ENCODE measurements around the gene FOXRED1. TPM values are rescaled to one million over a fixed set of nuclear protein-coding genes. Genes with fewer than 3 reads are reported as not detected.
"Not testable (repeated sequence)": the region's sequence is repeated elsewhere in the genome, so short reads cannot be mapped to it uniquely, and the experiment has no call there.

Gene FOXRED1
- total RNA-seq, 6 donors from 2014 or later, result 10.9 to 20.7 (median 17.8) TPM

DNA sequence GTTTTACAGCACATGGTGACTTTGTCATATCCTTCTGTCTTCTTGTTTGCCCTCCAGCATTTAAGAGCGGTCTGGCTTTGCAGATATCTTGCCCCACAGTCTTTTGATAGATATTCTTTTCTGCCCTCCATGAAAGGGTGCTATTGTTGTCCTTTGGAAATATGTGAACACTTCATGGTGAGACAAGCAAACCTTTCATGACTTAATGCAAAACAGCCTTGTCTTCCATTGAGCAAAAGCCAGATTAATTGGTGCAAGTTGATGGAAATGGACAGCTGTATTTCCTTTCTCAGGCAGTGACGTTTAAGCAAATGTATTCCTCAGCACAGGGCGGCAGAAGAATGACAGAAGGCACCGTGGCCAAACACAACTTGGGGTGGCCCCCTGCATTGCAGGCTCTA, 39.3 kb downstream of the FOXRED1 start:
- 77 to 82% methylated on average over 4 of the region's 4 CpGs for WGBS, 2 donors
- Histone ChIP-seq H3K27me3 (no peaks in the 10 kb centered on the region), H3K27ac (no peak overlapping the region), H3K4me1 (peaks cover 15 to 27% (median 24%) of the 10 kb centered on the region in 4 donors), H3K36me3 (peaks cover 0 to 26% (median 0%) of the 10 kb centered on the region in 4 donors), H3K9me3 (no peaks in the 10 kb centered on the region), H3K4me3 (no peak overlapping the region)
- no peak for DNase-seq
- no peak for ATAC-seq (ENCODE audit: low FRiP score in 2 of 2)
- no peak for TF ChIP-seq EP300 (IDR thresholded peaks at IDR 0.05)
- TF ChIP-seq, protein P1, sequence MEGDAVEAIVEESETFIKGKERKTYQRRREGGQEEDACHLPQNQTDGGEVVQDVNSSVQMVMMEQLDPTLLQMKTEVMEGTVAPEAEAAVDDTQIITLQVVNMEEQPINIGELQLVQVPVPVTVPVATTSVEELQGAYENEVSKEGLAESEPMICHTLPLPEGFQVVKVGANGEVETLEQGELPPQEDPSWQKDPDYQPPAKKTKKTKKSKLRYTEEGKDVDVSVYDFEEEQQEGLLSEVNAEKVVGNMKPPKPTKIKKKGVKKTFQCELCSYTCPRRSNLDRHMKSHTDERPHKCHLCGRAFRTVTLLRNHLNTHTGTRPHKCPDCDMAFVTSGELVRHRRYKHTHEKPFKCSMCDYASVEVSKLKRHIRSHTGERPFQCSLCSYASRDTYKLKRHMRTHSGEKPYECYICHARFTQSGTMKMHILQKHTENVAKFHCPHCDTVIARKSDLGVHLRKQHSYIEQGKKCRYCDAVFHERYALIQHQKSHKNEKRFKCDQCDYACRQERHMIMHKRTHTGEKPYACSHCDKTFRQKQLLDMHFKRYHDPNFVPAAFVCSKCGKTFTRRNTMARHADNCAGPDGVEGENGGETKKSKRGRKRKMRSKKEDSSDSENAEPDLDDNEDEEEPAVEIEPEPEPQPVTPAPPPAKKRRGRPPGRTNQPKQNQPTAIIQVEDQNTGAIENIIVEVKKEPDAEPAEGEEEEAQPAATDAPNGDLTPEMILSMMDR (IDR thresholded peaks at IDR 0.05), result no peak
- no peak for TF ChIP-seq POLR2A (IDR thresholded peaks at IDR 0.05)
- TF ChIP-seq POLR2AphosphoS5 (IDR thresholded peaks at IDR 0.05), result no peak

DNA sequence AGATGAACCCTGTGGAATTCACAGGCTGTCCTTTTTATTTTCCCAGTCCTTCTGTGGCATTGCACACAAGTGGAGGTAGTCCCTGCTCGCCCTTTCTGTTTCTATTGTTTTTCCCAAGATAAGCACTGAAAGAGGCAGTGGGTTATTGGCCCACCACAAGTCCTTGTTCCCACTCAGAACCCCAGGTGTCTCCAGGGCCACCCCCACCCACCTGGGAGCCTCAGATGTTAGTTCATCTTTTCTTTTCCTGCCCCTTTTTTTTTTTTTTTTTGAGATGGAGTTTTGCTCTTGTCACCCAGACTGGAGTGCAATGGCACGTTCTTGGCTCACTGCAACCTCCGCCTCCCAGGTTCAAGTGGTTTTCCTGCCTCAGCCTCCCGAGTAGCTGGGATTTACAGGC, 39.8 kb downstream of the FOXRED1 start:
- Histone ChIP-seq H3K4me1 (peaks cover 12 to 22% (median 20%) of the 10 kb centered on the region in 4 donors), H3K36me3 (peaks cover 0 to 26% (median 0%) of the 10 kb centered on the region in 4 donors)
- DNase-seq; ATAC-seq (ENCODE audit: low FRiP score in 2 of 2); H3K4me3 ChIP-seq; H3K9me3 ChIP-seq; H3K27ac ChIP-seq; H3K27me3 ChIP-seq: not testable (repeated sequence)
- WGBS, 2 donors, result 78 to 93% methylated on average over 4 of the region's 4 CpGs

DNA sequence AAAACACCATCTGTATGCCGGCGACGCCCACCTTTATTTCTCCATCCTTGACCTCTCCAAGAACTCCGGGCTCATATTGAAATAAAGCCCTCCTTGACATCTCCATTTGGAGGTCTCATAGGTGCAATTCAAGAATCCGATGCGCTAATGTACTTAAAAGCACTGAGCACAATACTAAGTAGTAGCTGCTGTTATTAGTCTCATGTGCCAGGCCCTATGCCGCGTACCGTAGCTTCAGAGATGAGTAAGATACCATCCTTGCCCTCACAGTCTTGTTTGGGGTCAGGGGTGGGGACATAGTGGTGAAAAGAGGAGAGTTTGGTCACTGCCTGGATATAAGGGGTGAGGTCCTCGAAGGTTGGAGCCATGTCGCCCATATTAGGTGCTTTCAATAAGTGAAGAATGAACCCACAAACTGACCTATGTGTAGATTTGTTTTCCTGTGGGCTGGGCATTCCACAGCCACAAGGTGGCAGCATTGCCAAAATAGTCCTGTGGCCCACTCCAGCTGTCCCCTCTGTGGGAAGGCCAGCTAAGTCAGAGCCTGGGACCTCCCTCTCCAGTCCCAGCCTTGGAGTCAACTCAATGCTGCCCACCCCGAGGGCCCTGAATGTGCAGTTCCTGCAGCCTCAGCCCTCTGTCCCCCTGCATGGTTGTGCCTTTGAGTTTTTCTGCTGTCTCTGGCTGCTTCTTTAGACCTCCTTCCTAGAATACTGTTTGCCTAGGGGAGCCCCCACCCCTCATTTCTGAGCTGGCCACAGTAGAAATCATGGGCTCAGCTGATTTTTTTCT, 41.4 kb downstream of the FOXRED1 start:
- no peaks in the 10 kb centered on the region for H3K9me3 ChIP-seq
- H3K36me3 ChIP-seq, result peaks cover 0 to 26% (median 0%) of the 10 kb centered on the region in 4 donors
- ATAC-seq (ENCODE audit: low FRiP score in 2 of 2) (peak; percentile 89 to 95), DNase-seq (peak in 1 of 2 donors; percentile 80)
- WGBS, 2 donors, result 72 to 73% methylated on average over 12 of the region's 12 CpGs
- TF ChIP-seq EP300 (IDR thresholded peaks at IDR 0.05) (no peak), POLR2A (IDR thresholded peaks at IDR 0.05) (no peak), POLR2AphosphoS5 (IDR thresholded peaks at IDR 0.05) (no peak)
- TF ChIP-seq, protein P1 (IDR thresholded peaks at IDR 0.05), result peak; percentile 76 to 88 (median 83)
- H3K4me1 ChIP-seq, result peaks cover 6 to 11% (median 10%) of the 10 kb centered on the region in 4 donors
- no peaks in the 10 kb centered on the region for H3K27me3 ChIP-seq
- no peak overlapping the region for H3K4me3 ChIP-seq
- peak overlapping the region in 2 of 4 donors; percentile 62 to 82 for H3K27ac ChIP-seq

DNA sequence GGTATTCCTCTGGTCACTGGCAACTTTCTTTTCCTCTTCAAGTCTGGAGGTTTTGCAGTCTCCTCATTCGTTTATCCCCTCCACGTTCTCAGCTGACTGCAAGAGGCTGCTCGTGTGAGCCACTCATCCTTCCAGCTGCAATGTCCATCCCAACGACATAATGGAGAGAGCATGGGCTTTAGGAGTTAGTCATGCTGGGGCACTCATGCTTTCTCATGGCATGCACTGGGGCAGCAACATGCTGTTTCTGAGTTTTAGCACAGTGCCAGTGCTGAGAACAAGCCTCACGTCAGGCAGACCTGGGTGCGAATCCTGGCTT, 42.0 kb downstream of the FOXRED1 start:
- peak in 1 of 2 donors; percentile 24 for ATAC-seq (ENCODE audit: low FRiP score in 2 of 2)
- Histone ChIP-seq H3K27ac (peak overlapping the region in 3 of 4 donors; percentile 52 to 82 (median 62)), H3K4me1 (peaks cover 6 to 11% (median 10%) of the 10 kb centered on the region in 4 donors), H3K36me3 (peaks cover 0 to 26% (median 0%) of the 10 kb centered on the region in 4 donors), H3K27me3 (no peaks in the 10 kb centered on the region), H3K9me3 (no peaks in the 10 kb centered on the region), H3K4me3 (no peak overlapping the region)
- no peak for DNase-seq
- 60 to 76% methylated on average over 5 to 6 of the region's 6 CpGs for WGBS, 2 donors
- TF ChIP-seq EP300 (IDR thresholded peaks at IDR 0.05) (no peak), POLR2AphosphoS5 (IDR thresholded peaks at IDR 0.05) (no peak), POLR2A (IDR thresholded peaks at IDR 0.05) (no peak)
- TF ChIP-seq, protein P1 (IDR thresholded peaks at IDR 0.05), result no peak

DNA sequence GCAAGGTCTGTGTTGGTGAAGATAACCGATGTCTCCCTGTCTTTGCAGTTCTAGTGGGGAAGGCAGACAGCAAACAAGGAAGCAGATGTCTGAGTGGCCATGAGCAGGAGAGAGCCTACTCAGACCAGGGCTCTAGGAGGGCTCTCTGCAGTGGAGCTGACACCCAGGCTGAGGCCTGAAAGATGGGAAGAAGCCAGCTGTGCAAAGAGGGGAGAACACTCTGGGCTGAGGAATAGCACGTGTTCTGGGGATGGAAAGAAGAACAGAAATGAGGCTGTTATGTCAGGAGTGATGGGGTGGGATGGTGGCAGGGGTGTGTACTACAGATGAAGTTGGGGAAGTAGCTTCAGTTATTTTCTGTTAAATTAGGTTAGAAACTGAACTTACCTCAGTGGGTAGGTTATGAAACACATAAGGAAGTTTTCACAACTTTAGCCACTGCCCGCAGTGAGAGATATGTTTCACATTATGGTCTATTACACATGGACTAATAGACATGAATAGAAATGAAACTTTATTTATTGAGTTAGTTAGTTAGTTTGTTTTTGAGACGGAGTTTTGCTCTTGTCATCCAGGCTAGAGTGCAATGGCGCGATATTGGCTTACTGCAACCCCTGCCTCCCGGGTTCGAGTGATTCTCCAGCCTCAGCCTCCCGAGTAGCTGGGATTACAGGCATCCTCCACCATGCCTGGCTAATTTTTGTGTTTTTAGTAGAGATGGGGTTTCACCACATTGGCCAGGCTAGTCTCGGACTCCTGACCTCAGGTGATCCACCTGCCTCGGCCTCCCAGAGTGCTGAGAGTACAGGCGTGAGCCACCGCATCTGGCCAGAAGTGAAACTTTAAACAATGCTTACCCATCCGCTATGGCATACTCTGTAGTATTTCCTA, 42.7 kb downstream of the FOXRED1 start:
- ATAC-seq (ENCODE audit: low FRiP score in 2 of 2), result peak; percentile 37 to 70
- WGBS, 2 donors, result 76 to 79% methylated on average over 14 of the region's 14 CpGs

More for the DNA sequence above, 42.7 kb downstream of the FOXRED1 start:
- DNase-seq, result no peak
- H3K4me1 ChIP-seq, result peaks cover 10 to 11% (median 10%) of the 10 kb centered on the region in 4 donors
- H3K36me3 ChIP-seq, result peaks cover 0 to 23% (median 0%) of the 10 kb centered on the region in 4 donors
- no peaks in the 10 kb centered on the region for H3K9me3 ChIP-seq
- H3K4me3 ChIP-seq, result no peak overlapping the region
- TF ChIP-seq POLR2AphosphoS5 (IDR thresholded peaks at IDR 0.05) (no peak), POLR2A (IDR thresholded peaks at IDR 0.05) (no peak), EP300 (IDR thresholded peaks at IDR 0.05) (no peak)
- TF ChIP-seq, protein P1 (IDR thresholded peaks at IDR 0.05), result peak in 3 of 6 experiments; percentile 6 to 10 (median 8)
- peak overlapping the region; percentile 39 to 82 (median 57) for H3K27ac ChIP-seq
- no peaks in the 10 kb centered on the region for H3K27me3 ChIP-seq

Data from upper lobe of left lung (tissue), 6 donors.